GM23338 (cell line): ENCODE results near the gene CRADD. TPM values are rescaled to one million over a fixed set of nuclear protein-coding genes. Genes with fewer than 3 reads are reported as not detected.

ENCODE experiments used
- ATAC-seq: fragments of 200-7000 bp; cut with Tn5 transposase; 3 replicates; pipeline ENCODE4 v1.9.1; 2020
- DNase-seq: peaks from one replicate; pipeline ENCODE4 v3.0.0-alpha.2; 2015; ENCODE audit warnings: low spot score
- H2AFZ ChIP-seq: fragments of 200-600 bp; sonication (generic); 2 replicates; pipeline ENCODE4 v1.8.0; 2016; ENCODE audit warnings: antibody characterized with exemption, mild to moderate bottlenecking, moderate library complexity
- H3F3A ChIP-seq: fragments of 200-600 bp; sonication (generic); replicated peaks from 2 replicates; pipeline ENCODE4 v1.8.0; 2017; ENCODE audit warnings: antibody characterized with exemption, mixed run types, low read depth
- H3K27ac ChIP-seq: fragments of 200-600 bp; sonication (generic); 2 replicates; pipeline ENCODE4 v1.6.1; 2016; ENCODE audit warnings: low read depth
- H3K27me3 ChIP-seq: fragments of 200-600 bp; sonication (generic); 2 replicates; pipeline ENCODE4 v1.8.0; 2016; ENCODE audit warnings: mild to moderate bottlenecking, mixed run types, moderate library complexity; ENCODE audit not compliant: insufficient read depth
- H3K36me3 ChIP-seq: fragments of 200-600 bp; sonication (generic); 2 replicates; pipeline ENCODE4 v1.8.0; 2016; ENCODE audit warnings: mild to moderate bottlenecking; ENCODE audit not compliant: insufficient read depth
- H3K4me1 ChIP-seq: fragments of 200-600 bp; sonication (generic); 2 replicates; pipeline ENCODE4 v1.8.0; 2016; ENCODE audit warnings: mild to moderate bottlenecking, moderate library complexity; ENCODE audit not compliant: insufficient read depth
- H3K4me2 ChIP-seq: fragments of 200-600 bp; sonication (generic); 2 replicates; pipeline ENCODE4 v1.7.1; 2017; ENCODE audit warnings: mixed run types
- H3K4me3 ChIP-seq: fragments of 200-600 bp; sonication (generic); 2 replicates; pipeline ENCODE4 v1.6.1; 2016; ENCODE audit warnings: mixed run types
- H3K79me2 ChIP-seq: fragments of 200-600 bp; sonication (generic); replicated peaks from 2 replicates; pipeline ENCODE4 v1.8.0; 2017; ENCODE audit warnings: mild to moderate bottlenecking; ENCODE audit not compliant: insufficient read depth
- H3K9me2 ChIP-seq: fragments of 200-600 bp; sonication (generic); 2 replicates; pipeline ENCODE4 v1.8.0; 2017; ENCODE audit not compliant: insufficient read depth
- H4K20me1 ChIP-seq: fragments of 200-600 bp; sonication (generic); replicated peaks from 2 replicates; pipeline ENCODE4 v1.8.0; 2017; ENCODE audit warnings: mild to moderate bottlenecking; ENCODE audit not compliant: insufficient read depth
- H3K27ac Mint-ChIP-seq: 2 replicates; pipeline ENCODE4 v1.8.0; 2020; ENCODE audit warnings: inconsistent platforms, mild to moderate bottlenecking, moderate library complexity, mixed read lengths
- H3K27me3 Mint-ChIP-seq: 3 replicates; pipeline ENCODE4 v1.8.0; 2022; ENCODE audit warnings: low read depth, mild to moderate bottlenecking, moderate library complexity, mixed read lengths, inconsistent platforms; ENCODE audit not compliant: insufficient read depth, poor library complexity
- H3K36me3 Mint-ChIP-seq: 3 replicates; pipeline ENCODE4 v1.8.0; 2021; ENCODE audit warnings: low read depth, mild to moderate bottlenecking, inconsistent platforms, moderate library complexity, mixed read lengths
- H3K4me1 Mint-ChIP-seq: 3 replicates; pipeline ENCODE4 v1.8.0; 2020; ENCODE audit warnings: mild to moderate bottlenecking, inconsistent platforms, mixed read lengths
- H3K4me3 Mint-ChIP-seq: 3 replicates; pipeline ENCODE4 v1.8.0; 2021; ENCODE audit warnings: moderate library complexity, mild to moderate bottlenecking, inconsistent platforms, mixed read lengths
- H3K9me3 Mint-ChIP-seq: 3 replicates; pipeline ENCODE4 v1.8.0; 2020; ENCODE audit warnings: moderate library complexity, mild to moderate bottlenecking, inconsistent platforms, mixed read lengths
- CREB1 ChIP-seq: fragments of 250-450 bp; sonication (Bioruptor Pico); IDR thresholded peaks from 2 replicates; pipeline ENCODE4 v1.5.0; 2020; ENCODE audit warnings: low read depth, mild to moderate bottlenecking, moderate library complexity
- EZH2 ChIP-seq: fragments of 200-600 bp; sonication (generic); IDR thresholded peaks from one replicate; pipeline ENCODE4 v1.8.0; 2017; ENCODE audit warnings: antibody characterized with exemption, mild to moderate bottlenecking, low read depth; ENCODE audit not compliant: unreplicated experiment
- EZH2phosphoT487 ChIP-seq: fragments of 200-600 bp; sonication (generic); IDR thresholded peaks from one replicate; pipeline ENCODE4 v1.8.1; 2018; ENCODE audit warnings: antibody characterized with exemption; ENCODE audit not compliant: unreplicated experiment
- JUNB ChIP-seq: IDR thresholded peaks from one replicate; pipeline ENCODE4 v1.6.1; 2016; ENCODE audit warnings: antibody characterized with exemption; ENCODE audit not compliant: unreplicated experiment
- NANOG ChIP-seq: IDR thresholded peaks from 2 replicates; pipeline ENCODE4 v1.6.1; 2016; ENCODE audit warnings: antibody characterized with exemption, borderline replicate concordance
- POLR2AphosphoS5 ChIP-seq: IDR thresholded peaks from 2 replicates; pipeline ENCODE4 v1.6.1; 2016; ENCODE audit warnings: antibody characterized with exemption, low read depth
- ZNF114 ChIP-seq: fragments of 250-450 bp; sonication (Bioruptor Pico); IDR thresholded peaks from 2 replicates; pipeline ENCODE4 v1.5.0; 2020; ENCODE audit warnings: mild to moderate bottlenecking, moderate library complexity
- ZNF331 ChIP-seq: fragments of 250-450 bp; sonication (Bioruptor Pico); IDR thresholded peaks from 2 replicates; pipeline ENCODE4 v1.5.0; 2020; ENCODE audit warnings: low read depth, mild to moderate bottlenecking, moderate library complexity
- polyA plus RNA-seq: library from polyadenylated mRNA; unstranded; fragments of >200 nt; fragmentation: Nextera tagmentation; extraction: Ambion mirVana; gene quantifications from 2 replicates; pipeline ENCODE4 v1.2.1, GENCODE V29; 2016
- total RNA-seq: library from RNA; depleted of rRNA; stranded (reverse); fragments of >200 nt; shearing (Covaris generic); gene quantifications from 2 replicates; pipeline ENCODE4 v1.2.3, GENCODE V29; 2014
- TF ChIP-seq, protein P1 (sequence below): fragments of 250-450 bp; sonication (Bioruptor Pico); IDR thresholded peaks from 2 replicates; pipeline ENCODE4 v1.5.0; 2020; ENCODE audit warnings: mild to moderate bottlenecking, moderate library complexity
- TF ChIP-seq, protein P2 (sequence below): IDR thresholded peaks from one replicate; pipeline ENCODE4 v1.6.1; 2018; ENCODE audit warnings: antibody characterized with exemption; ENCODE audit not compliant: unreplicated experiment
- TF ChIP-seq, protein P3 (sequence below): IDR thresholded peaks from 2 replicates; pipeline ENCODE4 v1.6.1; 2016; ENCODE audit warnings: antibody characterized with exemption

Gene CRADD
- total and polyA plus RNA-seq, 2 experiments from 2014 or later: 6.3 to 27.9 TPM

DNA sequence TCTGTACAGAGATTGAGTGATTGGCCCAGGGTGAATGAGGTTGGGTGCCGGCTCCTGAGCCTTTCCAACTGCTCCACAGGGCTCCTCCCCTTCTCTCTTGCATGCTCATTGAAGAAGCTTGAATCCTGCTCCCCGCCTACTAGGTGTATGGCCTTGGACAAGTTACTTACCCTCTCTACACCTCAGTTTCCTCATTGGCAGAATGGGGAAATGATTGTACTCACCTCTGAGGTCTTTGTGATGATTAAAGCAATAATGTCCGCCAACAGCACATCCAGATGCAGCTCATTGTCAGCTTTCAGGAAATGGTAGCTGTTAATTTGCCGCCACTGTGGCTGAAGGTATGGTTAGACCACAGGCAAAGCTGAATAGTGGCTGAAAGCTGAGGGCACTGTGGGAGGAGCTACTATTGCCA lies 174.1 kb downstream of the CRADD start:
- no peaks in the 10 kb centered on the region for H3K27me3 Mint-ChIP-seq
- Histone ChIP-seq H3K4me1 (no peaks in the 10 kb centered on the region; the same call in 1 of the 2 replicates), H3K4me3 (no peak overlapping the region), H3K27me3 (no peaks in the 10 kb centered on the region), H3K36me3 (no peaks in the 10 kb centered on the region), H3K4me2 (no peak overlapping the region), H3K79me2 (no peaks in the 10 kb centered on the region), H3F3A (no peaks in the 10 kb centered on the region), H3K27ac (no peak overlapping the region), H2AFZ (no peak overlapping the region; the same call in 1 of the 2 replicates), H3K9me2 (no peaks in the 10 kb centered on the region), H4K20me1 (no peaks in the 10 kb centered on the region)
- peaks cover 12% of the 10 kb centered on the region; the same call in 2 of the 3 replicates for H3K4me1 Mint-ChIP-seq
- H3K27ac Mint-ChIP-seq: no peak overlapping the region
- peak; percentile 43; the same call in 2 of the 3 replicates for ATAC-seq
- no peak overlapping the region for H3K4me3 Mint-ChIP-seq
- TF ChIP-seq EZH2phosphoT487: no peak
- no peak for TF ChIP-seq POLR2AphosphoS5
- no peak for TF ChIP-seq ZNF114 (CRISPR knock-in tag)
- TF ChIP-seq, protein P1, sequence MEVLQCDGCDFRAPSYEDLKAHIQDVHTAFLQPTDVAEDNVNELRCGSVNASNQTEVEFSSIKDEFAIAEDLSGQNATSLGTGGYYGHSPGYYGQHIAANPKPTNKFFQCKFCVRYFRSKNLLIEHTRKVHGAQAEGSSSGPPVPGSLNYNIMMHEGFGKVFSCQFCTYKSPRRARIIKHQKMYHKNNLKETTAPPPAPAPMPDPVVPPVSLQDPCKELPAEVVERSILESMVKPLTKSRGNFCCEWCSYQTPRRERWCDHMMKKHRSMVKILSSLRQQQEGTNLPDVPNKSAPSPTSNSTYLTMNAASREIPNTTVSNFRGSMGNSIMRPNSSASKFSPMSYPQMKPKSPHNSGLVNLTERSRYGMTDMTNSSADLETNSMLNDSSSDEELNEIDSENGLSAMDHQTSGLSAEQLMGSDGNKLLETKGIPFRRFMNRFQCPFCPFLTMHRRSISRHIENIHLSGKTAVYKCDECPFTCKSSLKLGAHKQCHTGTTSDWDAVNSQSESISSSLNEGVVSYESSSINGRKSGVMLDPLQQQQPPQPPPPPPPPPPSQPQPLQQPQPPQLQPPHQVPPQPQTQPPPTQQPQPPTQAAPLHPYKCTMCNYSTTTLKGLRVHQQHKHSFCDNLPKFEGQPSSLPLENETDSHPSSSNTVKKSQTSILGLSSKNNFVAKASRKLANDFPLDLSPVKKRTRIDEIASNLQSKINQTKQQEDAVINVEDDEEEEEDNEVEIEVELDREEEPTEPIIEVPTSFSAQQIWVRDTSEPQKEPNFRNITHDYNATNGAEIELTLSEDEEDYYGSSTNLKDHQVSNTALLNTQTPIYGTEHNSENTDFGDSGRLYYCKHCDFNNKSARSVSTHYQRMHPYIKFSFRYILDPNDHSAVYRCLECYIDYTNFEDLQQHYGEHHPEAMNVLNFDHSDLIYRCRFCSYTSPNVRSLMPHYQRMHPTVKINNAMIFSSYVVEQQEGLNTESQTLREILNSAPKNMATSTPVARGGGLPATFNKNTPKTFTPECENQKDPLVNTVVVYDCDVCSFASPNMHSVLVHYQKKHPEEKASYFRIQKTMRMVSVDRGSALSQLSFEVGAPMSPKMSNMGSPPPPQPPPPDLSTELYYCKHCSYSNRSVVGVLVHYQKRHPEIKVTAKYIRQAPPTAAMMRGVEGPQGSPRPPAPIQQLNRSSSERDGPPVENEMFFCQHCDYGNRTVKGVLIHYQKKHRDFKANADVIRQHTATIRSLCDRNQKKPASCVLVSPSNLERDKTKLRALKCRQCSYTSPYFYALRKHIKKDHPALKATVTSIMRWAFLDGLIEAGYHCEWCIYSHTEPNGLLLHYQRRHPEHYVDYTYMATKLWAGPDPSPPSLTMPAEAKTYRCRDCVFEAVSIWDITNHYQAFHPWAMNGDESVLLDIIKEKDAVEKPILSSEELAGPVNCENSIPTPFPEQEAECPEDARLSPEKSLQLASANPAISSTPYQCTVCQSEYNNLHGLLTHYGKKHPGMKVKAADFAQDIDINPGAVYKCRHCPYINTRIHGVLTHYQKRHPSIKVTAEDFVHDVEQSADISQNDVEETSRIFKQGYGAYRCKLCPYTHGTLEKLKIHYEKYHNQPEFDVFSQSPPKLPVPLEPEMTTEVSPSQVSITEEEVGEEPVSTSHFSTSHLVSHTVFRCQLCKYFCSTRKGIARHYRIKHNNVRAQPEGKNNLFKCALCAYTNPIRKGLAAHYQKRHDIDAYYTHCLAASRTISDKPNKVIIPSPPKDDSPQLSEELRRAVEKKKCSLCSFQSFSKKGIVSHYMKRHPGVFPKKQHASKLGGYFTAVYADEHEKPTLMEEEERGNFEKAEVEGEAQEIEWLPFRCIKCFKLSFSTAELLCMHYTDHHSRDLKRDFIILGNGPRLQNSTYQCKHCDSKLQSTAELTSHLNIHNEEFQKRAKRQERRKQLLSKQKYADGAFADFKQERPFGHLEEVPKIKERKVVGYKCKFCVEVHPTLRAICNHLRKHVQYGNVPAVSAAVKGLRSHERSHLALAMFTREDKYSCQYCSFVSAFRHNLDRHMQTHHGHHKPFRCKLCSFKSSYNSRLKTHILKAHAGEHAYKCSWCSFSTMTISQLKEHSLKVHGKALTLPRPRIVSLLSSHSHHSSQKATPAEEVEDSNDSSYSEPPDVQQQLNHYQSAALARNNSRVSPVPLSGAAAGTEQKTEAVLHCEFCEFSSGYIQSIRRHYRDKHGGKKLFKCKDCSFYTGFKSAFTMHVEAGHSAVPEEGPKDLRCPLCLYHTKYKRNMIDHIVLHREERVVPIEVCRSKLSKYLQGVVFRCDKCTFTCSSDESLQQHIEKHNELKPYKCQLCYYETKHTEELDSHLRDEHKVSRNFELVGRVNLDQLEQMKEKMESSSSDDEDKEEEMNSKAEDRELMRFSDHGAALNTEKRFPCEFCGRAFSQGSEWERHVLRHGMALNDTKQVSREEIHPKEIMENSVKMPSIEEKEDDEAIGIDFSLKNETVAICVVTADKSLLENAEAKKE: no peak
- TF ChIP-seq, protein P2, sequence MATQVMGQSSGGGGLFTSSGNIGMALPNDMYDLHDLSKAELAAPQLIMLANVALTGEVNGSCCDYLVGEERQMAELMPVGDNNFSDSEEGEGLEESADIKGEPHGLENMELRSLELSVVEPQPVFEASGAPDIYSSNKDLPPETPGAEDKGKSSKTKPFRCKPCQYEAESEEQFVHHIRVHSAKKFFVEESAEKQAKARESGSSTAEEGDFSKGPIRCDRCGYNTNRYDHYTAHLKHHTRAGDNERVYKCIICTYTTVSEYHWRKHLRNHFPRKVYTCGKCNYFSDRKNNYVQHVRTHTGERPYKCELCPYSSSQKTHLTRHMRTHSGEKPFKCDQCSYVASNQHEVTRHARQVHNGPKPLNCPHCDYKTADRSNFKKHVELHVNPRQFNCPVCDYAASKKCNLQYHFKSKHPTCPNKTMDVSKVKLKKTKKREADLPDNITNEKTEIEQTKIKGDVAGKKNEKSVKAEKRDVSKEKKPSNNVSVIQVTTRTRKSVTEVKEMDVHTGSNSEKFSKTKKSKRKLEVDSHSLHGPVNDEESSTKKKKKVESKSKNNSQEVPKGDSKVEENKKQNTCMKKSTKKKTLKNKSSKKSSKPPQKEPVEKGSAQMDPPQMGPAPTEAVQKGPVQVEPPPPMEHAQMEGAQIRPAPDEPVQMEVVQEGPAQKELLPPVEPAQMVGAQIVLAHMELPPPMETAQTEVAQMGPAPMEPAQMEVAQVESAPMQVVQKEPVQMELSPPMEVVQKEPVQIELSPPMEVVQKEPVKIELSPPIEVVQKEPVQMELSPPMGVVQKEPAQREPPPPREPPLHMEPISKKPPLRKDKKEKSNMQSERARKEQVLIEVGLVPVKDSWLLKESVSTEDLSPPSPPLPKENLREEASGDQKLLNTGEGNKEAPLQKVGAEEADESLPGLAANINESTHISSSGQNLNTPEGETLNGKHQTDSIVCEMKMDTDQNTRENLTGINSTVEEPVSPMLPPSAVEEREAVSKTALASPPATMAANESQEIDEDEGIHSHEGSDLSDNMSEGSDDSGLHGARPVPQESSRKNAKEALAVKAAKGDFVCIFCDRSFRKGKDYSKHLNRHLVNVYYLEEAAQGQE: no peak
- TF ChIP-seq ZNF331: no peak
- TF ChIP-seq NANOG: no peak
- TF ChIP-seq EZH2: no peak
- TF ChIP-seq, protein P3, sequence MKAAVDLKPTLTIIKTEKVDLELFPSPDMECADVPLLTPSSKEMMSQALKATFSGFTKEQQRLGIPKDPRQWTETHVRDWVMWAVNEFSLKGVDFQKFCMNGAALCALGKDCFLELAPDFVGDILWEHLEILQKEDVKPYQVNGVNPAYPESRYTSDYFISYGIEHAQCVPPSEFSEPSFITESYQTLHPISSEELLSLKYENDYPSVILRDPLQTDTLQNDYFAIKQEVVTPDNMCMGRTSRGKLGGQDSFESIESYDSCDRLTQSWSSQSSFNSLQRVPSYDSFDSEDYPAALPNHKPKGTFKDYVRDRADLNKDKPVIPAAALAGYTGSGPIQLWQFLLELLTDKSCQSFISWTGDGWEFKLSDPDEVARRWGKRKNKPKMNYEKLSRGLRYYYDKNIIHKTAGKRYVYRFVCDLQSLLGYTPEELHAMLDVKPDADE: no peak
- TF ChIP-seq CREB1: no peak
- TF ChIP-seq JUNB: no peak
- H3K36me3 Mint-ChIP-seq: no peaks in the 10 kb centered on the region
- no peak for DNase-seq
- no peaks in the 10 kb centered on the region for H3K9me3 Mint-ChIP-seq
